ENCODE results near the gene ATP6V0B. TPM values are rescaled to one million over a fixed set of nuclear protein-coding genes. Genes with fewer than 3 reads are reported as not detected.

ATP6V0B gene
- total and polyA plus RNA-seq, 2 of the 13 experiments (the other 11 are each of a cell fraction or from before 2014, with no cell fraction given): 157 to 161 TPM

DNA sequence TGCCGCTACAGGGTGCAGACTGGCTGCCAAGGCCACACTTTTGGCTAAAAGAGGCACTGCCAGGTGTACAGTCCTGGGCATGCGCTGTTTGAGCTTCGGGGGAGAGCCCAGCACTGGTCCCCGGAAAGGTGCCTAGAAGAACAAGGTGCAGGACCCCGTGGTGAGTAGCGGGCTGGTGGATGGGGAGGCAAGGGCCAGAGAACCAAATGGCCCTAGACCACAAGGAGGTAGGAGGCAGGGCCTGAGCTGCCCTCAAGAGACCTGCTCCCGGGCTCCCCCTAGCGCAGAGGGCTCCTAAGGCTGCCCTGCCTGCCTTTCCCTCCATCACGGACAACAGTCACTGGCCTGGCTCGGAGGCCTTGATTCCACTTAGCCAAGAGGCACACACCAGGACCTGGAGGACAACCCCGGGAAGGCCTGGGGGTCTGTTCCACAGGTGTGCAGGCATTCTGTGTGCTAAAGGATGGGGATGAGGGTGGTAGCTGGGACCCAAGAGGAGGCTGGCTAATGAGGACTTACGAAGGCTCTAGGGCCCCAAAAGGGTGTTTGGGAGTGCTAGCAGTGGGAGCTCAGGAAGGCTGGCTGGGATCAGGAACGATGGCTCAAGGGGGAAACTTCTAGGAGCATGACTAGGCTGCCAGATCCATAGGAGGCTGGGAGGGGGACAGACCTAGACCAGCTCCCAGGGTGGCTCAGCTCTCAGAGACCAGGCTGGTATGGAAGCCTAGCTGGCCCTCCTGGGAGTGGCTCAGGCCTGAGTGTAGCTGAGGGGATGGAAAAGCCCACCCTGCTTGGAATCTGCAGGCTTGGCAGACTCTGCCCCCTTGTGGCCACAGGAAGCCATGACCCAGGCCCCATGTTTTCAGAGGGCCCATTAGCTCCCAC lies 40.4 kb upstream of the ATP6V0B start (continued):
- TF ChIP-seq ZBED4 (CRISPR knock-in tag; IDR thresholded peaks at IDR 0.05; ENCODE audit: borderline replicate concordance) (0 out of 2 replicates have a peak, but pooled peaks have one; percentile 28), ESRRA (CRISPR knock-in tag; IDR thresholded peaks at IDR 0.05; ENCODE audit: low read depth) (no peak), ZNF260 (CRISPR knock-in tag; IDR thresholded peaks at IDR 0.05; ENCODE audit: borderline replicate concordance, low read depth) (no peak), CBX1 (IDR thresholded peaks at IDR 0.05; ENCODE audit: low read depth) (no peak), HNF1B (CRISPR knock-in tag; IDR thresholded peaks at IDR 0.05) (0 out of 2 replicates have a peak, but pooled peaks have one; percentile 29), ZNF296 (CRISPR knock-in tag; conservative IDR thresholded peaks at IDR 0.05) (no peak), ZNF335 (CRISPR knock-in tag; IDR thresholded peaks at IDR 0.05) (peak; percentile 37; the same call in 1 of the 2 replicates), RFX1 (IDR thresholded peaks at IDR 0.05) (no peak), ZBTB33 (CRISPR knock-in tag; IDR thresholded peaks at IDR 0.05) (no peak), ZNF430 (CRISPR knock-in tag; IDR thresholded peaks at IDR 0.05) (no peak), SMC3 (IDR thresholded peaks at IDR 0.05; ENCODE audit: low read length) (peak; percentile 72), PLRG1 (conservative IDR thresholded peaks at IDR 0.05) (no peak), MAF1 (CRISPR knock-in tag; IDR thresholded peaks at IDR 0.05; ENCODE audit: borderline replicate concordance) (0 out of 2 replicates have a peak, but pooled peaks have one; percentile 9), SNAPC2 (CRISPR knock-in tag; IDR thresholded peaks at IDR 0.05) (no peak), HOXD1 (CRISPR knock-in tag; IDR thresholded peaks at IDR 0.05) (0 out of 2 replicates have a peak, but pooled peaks have one; percentile 14), ZNF576 (CRISPR knock-in tag; IDR thresholded peaks at IDR 0.05) (0 out of 2 replicates have a peak, but pooled peaks have one; percentile 54), AKAP8 (CRISPR knock-in tag; IDR thresholded peaks at IDR 0.05) (no peak), HOMEZ (CRISPR knock-in tag; IDR thresholded peaks at IDR 0.05; ENCODE audit: low read depth) (no peak), ASH2L (IDR thresholded peaks at IDR 0.05; ENCODE audit: insufficient read length, low read depth, low read length) (no peak)
- TF ChIP-seq, protein P1, sequence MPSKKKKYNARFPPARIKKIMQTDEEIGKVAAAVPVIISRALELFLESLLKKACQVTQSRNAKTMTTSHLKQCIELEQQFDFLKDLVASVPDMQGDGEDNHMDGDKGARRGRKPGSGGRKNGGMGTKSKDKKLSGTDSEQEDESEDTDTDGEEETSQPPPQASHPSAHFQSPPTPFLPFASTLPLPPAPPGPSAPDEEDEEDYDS (CRISPR knock-in tag; IDR thresholded peaks at IDR 0.05): no peak

Data from HepG2 (cell line).